Kidney glomerular epithelial cell (primary cell): Measurements from ENCODE around the gene FADS3.
A peak's percentile ranks its signal among the peaks of the same experiment; 100 is the strongest.

Source experiments
- DNase-seq: peaks from one replicate; lab custom pipeline; 2025; lab: John Stamatoyannopoulos, UW

FADS3 gene

DNA sequence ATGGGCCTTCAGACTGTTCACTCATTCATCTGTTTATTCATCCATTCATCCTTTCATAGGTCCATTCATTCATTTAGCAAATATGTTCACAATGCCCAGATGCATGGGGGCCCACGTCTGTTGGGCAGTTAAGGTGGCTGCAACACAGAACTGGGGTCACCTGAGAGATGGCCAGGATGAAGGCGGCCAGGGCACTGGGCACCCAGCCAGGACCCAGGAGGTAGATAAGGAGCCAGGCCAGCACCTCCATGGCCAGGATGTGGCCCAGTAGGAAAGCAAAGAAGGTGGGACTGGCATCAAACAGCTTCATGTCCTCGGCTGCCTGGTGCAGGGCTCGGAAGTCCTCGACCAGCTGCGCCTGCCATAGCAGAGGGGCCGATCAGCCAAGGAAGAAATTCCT is 12.2 kb downstream of the FADS3 start:
- DNase-seq: no peak

DNA sequence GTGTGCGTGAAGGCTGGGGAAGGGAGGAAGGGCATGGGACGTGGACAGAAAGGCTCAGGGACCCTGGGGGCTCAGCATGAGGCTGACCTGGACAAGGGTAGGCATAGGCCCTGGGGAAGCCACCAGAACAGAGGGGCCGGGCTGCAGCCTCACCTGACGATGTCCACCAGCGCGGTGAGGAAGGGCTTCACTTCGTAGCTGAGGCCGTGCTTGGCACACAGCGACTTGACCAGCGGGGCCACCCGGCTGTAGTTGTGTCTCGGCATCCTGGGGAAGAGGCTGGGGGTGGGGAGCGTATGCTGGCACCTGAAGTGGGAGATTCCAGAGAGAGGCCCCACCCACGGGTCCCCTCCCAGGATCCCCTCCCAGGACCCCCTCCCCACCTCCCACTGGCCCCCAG is 15.6 kb downstream of the FADS3 start:
- DNase-seq: no peak

DNA sequence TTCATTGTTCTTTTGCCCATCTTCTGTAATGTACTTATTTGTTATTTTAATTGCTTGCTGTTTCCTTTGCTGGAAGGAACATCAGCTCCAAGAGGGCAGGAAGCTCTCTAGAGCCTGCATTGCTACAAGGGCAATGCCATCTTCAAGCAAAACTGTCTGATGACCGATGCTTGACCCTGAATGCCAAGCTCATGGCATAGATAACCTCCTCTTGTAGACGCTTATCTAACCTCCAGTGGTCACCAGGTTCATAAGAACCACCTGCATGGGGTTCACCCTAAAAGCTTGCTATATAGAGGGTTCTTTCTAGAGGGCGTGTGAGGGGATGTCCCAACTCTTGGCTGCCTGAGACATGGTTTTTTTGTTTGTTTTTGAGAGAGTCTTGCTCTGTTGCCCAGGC is 16.5 kb downstream of the FADS3 start:
- DNase-seq: no peak

DNA sequence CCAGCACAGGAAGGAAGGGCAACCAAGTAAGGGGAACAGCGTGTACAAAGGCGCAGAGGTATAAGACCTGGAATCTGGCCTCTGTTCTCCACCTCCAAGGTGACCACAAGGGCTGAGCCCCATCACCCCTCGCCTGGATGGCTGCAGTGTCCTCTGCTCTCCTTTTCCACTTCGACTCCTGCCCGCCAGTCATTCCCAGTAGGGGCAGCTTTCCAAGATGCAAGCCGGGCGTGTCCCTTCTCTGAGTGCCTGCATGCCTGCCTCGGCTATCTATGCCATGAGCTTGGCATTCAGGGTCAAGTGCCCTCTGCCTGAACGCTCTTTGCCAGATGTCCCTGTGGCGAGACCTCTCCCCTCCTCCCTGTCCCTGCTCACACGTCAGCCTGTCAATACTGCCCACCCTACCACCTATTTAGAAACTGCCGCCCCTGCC is 17.0 kb downstream of the FADS3 start:
- no peak for DNase-seq

DNA sequence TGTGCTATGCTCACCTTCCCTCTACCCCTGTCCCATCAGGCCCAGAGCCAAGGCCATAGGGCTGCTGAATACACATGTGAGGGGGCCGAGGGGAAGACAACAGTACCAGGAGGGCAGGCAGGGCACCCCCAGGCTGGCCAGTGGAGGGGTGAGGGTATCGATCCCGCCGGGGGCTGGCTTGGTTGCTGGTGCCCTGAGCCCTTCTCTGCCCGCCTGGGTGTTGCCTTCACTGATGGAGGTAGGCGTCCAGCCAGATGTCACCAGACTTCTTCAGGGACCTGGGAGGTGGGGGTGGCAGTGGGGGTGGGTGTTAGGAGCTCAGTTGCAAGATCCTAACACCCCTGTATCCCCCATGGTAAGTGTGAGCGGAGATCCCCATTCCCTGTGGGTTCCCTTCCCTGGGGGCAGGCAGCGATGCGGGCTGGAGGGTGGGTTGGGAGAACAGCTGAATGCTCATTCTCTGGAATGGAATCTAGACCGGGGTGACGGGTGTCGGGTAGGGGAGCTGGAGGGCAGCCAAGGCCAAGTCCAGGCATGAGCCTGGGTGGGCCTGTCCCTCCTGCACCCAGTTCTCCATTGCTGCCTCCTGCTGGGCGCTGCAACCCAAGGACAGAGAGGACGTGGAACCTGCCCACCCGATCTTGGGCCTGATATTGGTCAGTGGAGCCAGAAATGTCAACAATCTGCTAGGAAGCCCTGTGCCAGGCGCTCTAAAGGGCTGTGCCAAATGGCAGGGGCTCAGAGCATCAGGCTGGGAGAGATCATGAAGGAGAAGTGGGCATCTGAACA is 17.6 kb downstream of the FADS3 start:
- no peak for DNase-seq

DNA sequence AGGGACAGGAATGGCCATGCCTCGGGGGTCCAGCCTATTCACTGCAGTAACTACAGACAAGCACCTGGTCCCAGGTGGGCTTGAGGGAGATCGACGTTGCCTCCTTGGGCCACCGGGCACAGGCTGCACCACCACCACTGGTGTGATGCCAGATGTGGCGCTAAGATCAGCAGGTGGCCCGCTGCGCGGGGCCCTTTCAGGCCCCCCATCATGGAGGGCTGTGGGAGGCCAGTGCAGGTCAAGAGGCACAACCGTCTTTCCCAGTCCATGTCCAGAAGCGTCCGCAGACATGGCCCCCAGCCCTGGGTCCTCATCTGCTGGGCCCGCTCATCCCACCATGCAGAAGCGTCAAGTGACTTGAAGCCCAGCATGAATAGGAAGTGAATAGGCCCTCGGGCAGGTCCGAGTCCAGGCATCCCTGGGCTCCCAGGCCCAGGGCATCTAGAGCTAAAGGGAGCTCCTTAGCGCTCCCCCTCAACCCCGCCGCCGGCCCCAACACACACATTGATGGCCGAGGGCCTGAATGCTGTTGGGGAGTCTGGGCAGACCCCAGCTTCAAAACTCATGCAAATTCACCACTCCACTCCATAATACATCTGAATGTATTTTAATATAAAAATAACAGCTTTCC is 18.3 kb downstream of the FADS3 start:
- DNase-seq: no peak

DNA sequence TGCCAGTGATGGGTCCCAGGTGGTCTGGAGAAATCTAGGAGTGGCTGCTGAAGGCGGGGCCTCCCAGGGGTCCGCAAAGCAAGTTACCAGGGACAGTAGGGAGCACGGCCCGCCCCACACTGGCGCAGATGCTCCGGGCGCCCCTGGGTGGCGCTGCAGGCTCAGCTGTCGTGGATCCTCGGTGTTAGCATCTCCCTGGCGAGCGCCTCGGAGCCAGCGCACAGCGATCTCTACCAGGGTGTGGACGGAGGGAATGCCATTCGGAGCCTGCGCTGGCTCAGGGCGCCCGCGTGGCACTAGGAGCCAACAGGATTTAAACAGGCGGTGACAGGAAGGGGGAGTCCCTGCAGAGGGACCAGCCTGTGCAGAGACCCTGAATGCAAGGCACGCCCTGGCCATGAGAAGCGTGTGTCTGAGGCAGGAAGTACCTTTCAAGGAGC is 20.2 kb downstream of the FADS3 start:
- peak; percentile 64 for DNase-seq

DNA sequence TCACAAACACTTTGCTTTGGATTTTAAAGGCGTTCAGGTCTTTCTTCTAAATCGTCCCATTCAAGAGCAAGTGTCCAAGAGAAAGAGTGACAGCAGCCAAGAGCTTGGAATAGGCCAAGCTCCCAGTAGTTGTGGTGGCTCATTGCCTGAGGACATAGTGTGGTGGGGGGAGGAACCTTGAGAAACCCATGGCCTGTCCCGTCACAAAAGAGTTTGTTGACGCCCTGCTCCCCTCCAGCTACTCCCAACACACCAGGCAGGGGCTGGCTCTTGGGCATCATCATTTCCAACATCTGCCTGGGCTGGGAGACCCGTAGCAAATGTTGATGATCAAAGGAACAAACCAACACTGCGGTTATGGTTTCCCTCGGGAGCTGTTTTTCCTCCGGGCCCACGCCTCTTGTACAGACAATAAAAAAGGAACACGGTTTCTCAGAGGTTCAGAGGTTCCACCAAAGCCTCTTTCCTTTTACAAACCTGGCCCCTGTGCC is 20.8 kb downstream of the FADS3 start:
- DNase-seq: no peak

DNA sequence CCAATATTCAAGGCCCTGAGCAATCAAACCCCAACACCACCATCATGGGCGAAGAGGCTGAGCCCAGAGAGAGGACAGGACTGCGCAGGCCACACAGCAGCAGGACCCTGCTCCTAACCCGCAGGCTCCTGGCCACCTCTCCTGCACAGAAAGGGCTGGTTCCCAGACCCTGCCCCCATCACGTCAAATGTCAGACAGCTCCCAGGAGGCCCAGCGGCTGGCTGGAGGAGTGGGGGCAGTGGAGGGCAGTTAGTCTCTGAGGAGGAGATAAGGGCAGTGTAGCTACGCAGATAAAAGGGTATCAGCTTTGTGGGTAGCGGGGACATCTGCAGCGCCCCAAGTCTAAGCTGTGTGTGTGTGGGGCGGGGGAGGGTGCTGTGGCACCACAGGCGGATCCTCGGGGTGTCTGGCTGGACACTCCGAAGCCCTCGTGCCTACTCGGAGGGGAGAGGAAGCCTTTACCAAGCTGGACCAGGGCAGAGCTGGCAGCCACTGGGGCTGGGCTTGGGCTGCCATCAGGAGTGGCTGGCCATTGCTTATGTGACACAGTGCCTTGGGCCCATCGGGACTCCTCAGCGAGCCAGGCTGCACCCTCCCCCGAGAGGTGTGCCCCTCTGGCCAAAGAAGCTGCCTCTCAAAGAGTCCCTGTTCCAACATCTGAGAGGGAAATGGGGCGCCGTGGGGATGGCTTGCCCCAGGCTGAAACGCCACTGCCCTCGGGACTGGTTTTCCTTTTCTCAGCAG is 21.5 kb downstream of the FADS3 start:
- no peak for DNase-seq

DNA sequence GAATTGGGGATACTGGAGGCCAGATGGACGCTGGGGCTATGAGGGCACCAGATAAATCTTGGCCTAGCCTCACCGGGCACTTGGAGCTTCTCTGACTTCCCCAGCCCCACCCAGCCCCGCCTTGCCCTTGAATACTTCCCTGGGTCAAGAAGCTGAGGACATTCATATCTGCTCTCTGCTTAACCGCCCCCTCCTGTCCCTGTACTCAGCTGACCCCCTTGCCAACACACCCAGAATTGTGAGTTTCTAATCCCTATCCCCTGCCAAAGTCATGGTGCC is 22.0 kb downstream of the FADS3 start:
- DNase-seq: no peak

DNA sequence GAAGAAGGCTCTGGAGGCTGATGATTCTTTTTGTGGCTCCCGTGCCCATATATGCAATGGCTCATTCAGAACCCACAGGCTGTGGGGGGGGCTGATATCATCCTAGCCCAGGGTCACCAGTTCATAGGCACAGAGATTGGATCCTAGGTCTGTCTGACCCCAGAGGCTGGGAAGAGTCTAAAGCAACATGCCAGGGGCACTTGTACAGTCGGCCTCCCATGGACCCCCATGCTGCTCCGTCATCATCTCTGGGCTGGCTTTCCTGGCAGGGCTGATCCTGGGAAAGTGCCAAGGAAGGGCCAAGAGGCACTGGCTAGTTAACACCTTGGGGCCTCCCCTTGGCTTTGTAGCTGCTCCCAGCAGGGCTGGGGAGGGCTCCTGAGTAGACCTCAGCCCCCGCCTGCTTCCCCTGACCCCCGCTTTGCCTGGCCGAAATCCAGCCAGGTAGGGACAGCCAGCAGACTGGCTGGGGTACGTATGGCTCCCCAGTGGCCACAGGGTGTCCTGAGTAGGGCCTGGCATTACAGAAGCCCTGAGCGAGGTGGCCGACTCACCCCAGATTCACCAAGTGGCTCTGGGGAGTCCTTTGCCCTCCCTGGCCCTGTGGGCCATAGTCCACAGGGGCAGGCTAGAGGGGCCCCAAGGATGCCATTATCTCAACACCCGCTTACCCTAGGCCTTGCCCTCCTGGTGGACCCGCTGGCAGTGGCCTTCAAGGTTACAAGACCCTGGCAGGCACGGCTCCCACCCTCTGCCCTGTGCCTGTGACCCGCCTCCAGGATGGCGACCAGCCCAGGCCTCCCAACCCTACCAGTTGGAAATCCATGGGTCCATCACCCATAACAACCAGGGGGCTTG is 22.5 kb downstream of the FADS3 start:
- no peak for DNase-seq

DNA sequence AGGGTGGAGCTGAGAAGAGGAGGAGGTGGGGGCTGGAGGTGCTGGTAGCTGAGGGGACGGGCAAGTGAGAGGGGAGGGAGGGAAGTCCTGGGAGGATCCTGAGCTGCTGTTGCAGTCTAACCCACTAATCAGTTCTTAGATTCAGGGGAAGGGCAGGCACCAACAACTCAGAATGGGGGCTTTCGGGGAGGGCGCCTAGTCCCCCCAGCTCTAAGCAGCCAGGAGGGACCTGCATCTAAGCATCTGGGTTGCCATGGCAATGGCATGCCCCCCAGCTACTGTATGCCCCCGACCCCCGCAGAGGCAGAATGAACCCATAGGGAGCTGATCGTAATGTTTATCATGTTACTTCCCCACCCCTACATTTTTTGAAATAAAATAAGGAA is 24.4 kb downstream of the FADS3 start:
- no peak for DNase-seq

DNA sequence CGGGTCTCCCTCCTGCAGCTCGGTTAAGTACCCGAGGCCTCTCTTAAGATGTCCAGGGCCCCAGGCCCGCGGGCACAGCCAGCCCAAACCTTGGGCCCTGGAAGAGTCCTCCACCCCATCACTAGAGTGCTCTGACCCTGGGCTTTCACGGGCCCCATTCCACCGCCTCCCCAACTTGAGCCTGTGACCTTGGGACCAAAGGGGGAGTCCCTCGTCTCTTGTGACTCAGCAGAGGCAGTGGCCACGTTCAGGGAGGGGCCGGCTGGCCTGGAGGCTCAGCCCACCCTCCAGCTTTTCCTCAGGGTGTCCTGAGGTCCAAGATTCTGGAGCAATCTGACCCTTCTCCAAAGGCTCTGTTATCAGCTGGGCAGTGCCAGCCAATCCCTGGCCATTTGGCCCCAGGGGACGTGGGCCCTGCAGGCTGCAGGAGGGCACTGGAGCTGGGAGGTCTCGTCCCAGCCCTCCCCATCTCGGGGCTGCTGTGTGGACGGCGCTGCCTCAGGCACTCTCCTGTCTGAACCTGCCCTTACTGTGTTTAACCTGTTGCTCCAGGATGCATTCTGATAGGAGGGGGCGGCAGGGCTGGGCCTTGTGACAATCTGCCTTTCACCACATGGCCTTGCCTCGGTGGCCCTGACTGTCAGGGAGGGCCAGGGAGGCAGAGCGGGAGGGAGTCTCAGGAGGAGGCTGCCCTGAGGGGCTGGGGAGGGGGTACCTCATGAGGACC is 25.0 kb downstream of the FADS3 start:
- no peak for DNase-seq

DNA sequence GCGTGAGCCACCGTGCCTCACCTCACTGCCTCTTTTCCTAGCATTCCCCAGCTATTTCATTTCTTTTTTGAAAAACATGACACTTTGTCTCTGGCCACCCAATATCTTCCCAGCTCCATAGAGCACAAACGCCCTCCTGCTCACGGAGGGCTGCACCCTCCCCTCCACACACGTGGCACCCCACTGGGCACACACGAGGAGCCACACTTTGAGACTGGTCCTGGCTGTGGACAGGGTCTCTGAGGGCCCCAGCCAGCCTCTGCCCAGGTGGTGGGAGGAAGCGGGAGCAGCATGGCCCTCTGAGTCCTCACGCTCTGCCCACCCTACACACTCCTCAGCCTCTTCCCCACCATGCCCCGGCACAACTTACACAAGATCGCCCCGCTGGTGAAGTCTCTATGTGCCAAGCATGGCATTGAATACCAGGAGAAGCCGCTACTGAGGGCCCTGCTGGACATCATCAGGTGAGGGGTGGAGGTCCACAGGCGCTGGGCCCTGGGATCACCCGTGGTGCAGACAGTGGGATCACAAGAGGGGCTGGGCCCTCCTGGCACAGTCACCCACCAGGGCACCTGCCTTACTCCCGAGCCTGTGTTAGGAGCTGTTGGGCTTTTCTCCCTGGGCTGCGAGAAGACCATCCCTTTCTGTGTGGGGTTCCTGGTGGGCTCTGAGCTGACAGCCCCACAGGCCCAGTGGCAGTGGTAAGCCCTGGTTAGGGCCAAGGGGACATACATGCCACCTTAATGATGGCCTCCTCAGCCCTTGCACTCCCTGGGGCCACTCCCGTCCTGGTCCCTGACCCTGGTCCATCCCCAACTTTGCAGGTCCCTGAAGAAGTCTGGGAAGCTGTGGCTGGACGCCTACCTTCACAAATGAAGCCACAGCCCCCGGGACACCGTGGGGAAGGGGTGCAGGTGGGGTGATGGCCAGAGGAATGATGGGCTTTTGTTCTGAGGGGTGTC is 26.2 kb downstream of the FADS3 start:
- no peak for DNase-seq

DNA sequence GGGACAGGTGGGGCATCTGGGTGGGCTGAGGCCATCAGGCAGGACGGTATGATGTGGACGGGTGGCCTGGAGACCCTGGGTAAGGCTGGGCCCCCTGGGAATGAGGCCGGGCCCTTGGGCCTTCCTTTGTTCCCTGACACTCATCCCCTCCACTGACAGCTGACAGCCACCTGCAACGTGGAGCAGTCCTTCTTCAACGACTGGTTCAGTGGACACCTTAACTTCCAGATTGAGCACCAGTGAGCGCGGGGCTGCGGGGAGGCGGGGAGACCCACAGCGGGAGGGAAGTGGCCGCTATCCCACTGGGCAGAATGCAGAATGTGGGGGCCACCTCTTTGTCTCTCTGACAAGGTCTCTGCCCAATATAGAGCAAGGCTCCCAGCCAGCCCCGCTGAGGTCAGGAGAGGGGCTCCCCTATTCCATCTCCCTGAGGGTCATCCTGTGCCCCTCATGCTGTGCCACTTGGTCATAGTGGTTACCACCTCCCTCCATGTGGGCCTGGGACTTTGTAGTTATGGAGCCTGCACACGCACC is 27.7 kb downstream of the FADS3 start:
- DNase-seq: no peak

DNA sequence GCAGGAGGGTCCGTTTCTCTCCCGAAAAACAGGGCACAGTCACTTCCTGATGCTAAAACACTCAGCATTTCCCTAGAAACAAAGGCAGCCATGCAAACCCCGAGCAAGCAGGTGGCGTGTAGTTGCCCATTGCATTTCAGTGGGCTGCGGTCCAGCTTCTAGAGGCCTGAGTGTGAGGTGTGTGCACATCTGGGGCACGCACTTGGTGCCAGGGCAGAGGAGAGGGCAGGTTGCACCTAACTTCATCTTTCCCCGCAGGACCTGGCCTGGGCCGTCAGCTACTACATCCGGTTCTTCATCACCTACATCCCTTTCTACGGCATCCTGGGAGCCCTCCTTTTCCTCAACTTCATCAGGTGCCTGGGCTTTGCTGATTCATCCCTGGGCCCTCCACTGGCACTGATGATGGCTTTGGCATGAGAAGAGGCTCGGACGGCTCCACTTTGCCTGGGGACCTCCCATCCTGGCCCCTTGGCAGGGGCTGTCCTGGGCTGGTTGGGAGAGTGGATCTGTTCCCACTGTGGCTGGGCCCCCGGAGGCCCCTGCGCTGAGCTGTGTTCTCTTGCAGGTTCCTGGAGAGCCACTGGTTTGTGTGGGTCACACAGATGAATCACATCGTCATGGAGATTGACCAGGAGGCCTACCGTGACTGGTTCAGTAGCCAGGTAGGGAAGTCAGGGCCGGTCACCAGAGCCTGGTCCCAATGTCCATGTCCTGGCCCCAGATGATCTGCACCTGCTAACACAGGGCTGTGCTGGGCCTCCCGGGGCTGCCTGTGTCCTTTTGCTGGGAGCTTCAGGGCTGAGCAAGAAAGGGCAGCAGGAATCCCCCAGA is 28.4 kb downstream of the FADS3 start:
- DNase-seq: no peak

DNA sequence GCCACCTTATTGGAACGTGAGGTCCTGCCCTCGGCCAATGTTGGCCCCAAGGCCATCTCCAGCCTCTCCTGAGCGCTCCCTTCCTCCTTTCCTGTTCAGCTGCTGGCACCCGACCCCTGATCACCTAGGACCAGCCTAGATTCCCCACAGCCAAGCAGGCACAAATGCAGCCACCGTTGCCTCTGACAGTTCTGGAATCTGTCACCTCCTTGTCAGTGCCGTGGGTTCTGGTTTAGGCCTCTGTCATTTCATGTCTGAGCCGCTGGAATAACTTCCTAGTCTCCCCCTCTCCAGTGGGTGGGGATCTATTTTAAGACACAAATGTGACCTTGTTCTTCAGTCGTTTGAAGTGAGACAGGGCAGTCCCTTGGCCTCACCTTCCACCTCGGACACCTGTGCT is 29.7 kb downstream of the FADS3 start:
- DNase-seq: no peak

DNA sequence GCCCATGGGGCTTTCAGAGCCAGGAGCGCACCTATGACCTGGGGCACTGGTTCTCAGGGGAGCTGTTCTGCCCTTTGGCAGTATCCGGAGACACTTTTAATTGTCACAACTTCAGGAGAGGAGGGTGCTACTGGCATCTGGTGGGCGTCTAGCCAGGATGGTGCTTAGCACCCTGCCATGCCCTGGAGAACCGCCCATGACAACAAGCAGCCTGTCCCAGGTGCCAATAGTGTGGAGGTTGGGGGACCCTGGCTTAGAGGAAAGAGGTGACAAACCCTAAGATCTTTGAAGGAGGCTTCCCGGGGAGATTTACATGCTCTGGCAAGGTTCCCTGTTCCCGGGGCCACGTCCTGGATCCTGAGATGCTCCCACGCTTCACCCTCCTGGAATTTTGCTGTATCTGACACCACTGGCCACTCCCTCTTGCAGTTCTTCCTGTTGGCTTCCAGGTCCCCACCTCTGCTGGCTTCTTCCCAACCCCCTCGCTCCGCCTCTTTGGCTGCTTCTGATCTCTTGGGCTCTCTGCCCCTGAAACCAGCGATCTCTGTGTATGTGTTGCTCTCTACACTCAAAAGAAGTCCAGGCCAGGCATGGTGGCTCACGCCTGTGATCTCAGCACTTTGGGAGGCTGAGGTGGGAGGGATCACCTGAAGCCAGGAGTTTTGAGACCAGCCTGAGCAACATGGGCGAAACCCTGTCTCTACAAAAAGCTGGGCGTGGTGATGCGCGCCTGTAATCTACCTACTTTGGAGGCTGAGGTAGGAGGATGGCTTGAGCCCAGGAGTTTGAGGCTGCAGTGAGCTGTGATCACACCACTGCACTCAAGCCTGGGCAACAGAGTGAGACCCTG is 31.1 kb downstream of the FADS3 start:
- no peak for DNase-seq
